Measurements from ENCODE around the gene MSANTD4. TPM values are rescaled to one million over a fixed set of nuclear protein-coding genes. Genes with fewer than 3 reads are reported as not detected.

MSANTD4 gene
- total and polyA plus RNA-seq, 2 experiments from 2014 or later: 9.8 to 22.6 TPM

- Histone ChIP-seq H3K27ac (no peak overlapping the region), H3K4me2 (ENCODE audit: unreplicated experiment) (no peak overlapping the region)
- 57 to 68% methylated on average over 4 of the region's 4 CpGs for WGBS, 2 experiments (ENCODE audit: low coverage in 1 of 2, low lambda C conversion rate in 2 of 2, missing lambda C conversion rate in 2 of 2)
Observed at GRCh38 chr11:106030609-106031008, 8.6 kb upstream of the MSANTD4 start.

DNA sequence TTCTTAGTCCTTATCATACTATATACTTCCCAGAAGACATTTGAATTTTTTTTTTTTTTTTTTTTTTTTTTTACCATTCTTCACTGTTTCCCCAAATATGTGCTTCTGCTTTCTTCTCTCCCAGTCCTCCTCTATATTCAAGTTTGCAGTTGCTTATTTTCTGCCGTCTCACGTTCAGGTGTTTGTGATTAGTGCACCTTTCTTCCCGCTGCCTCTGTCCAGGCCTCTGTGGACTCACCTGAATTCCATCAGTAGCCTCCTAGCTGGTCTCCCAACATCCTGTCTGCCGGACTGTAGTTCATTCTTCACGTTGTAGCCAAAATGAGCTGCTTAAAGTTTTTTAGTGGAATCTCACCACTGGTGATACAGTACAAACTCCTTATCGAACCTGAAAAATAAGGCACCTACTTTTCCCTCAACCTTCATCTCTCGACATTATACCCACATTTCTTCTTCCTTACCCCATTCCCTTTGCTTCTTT lies 795 bp upstream of the MSANTD4 start:
- Histone ChIP-seq H3K4me2 (ENCODE audit: unreplicated experiment) (peak overlapping the region; percentile 98), H2AFZ (peak overlapping the region; percentile 100), H3K36me3 (ENCODE audit: low read depth) (no peaks in the 10 kb centered on the region), H3F3A (ENCODE audit: insufficient read depth) (no peaks in the 10 kb centered on the region), H3K27me3 (replicated peaks; ENCODE audit: insufficient read depth) (no peaks in the 10 kb centered on the region), H3K4me1 (ENCODE audit: insufficient read depth) (peaks cover 9% of the 10 kb centered on the region), H4K20me1 (ENCODE audit: insufficient read depth) (no peaks in the 10 kb centered on the region), H3K9me3 (ENCODE audit: low read depth) (no peaks in the 10 kb centered on the region), H3K9me2 (ENCODE audit: insufficient read depth) (no peaks in the 10 kb centered on the region), H3K9ac (peak overlapping the region; percentile 68), H3K79me2 (ENCODE audit: insufficient read depth) (peaks cover 42% of the 10 kb centered on the region), H3K27ac (peak overlapping the region; percentile 42; the same call in 1 of the 2 replicates), H3K4me3 (peak overlapping the region; percentile 94)
- in situ Hi-C loops (cut with MboI): no loop called here
- 54 to 62% methylated on average over 7 of the region's 7 CpGs for WGBS, 2 experiments (ENCODE audit: low coverage in 1 of 2, low lambda C conversion rate in 2 of 2, missing lambda C conversion rate in 2 of 2)
- no peak for TF ChIP-seq EZH2 (IDR thresholded peaks at IDR 0.05; ENCODE audit: insufficient read depth, poor library complexity, severe bottlenecking)
- DNase-seq: no peak

More at GRCh38 chr11:106030609-106031008, 8.6 kb upstream of the MSANTD4 start:
- no peak for DNase-seq
- Histone ChIP-seq H3K9ac (no peak overlapping the region), H3K27me3 (replicated peaks; ENCODE audit: insufficient read depth) (no peaks in the 10 kb centered on the region), H3K9me2 (ENCODE audit: insufficient read depth) (no peaks in the 10 kb centered on the region), H3K4me3 (no peak overlapping the region), H3K9me3 (ENCODE audit: low read depth) (no peaks in the 10 kb centered on the region), H3F3A (ENCODE audit: insufficient read depth) (no peaks in the 10 kb centered on the region), H3K36me3 (ENCODE audit: low read depth) (no peaks in the 10 kb centered on the region), H3K79me2 (ENCODE audit: insufficient read depth) (no peaks in the 10 kb centered on the region), H2AFZ (no peak overlapping the region), H4K20me1 (ENCODE audit: insufficient read depth) (no peaks in the 10 kb centered on the region), H3K4me1 (ENCODE audit: insufficient read depth) (no peaks in the 10 kb centered on the region)
- TF ChIP-seq EZH2phosphoT487 (IDR thresholded peaks at IDR 0.05; ENCODE audit: insufficient read depth, low read depth) (no peak), EZH2 (IDR thresholded peaks at IDR 0.05; ENCODE audit: insufficient read depth, poor library complexity, severe bottlenecking) (no peak)
- in situ Hi-C loops (cut with MboI): no loop called here

GRCh38 chr11:106021181-106021966 lies 666 bp downstream of the MSANTD4 start:
- peak overlapping the region; percentile 82 for H3K4me2 ChIP-seq (ENCODE audit: unreplicated experiment)
- H3K4me1 ChIP-seq (ENCODE audit: insufficient read depth): peaks cover 9% of the 10 kb centered on the region
- peak overlapping the region; percentile 98 for H2AFZ ChIP-seq
- peak; percentile 70 for DNase-seq
- no peaks in the 10 kb centered on the region for H3K9me3 ChIP-seq (ENCODE audit: low read depth)
- 12 to 13% methylated on average over 18 of the region's 18 CpGs for WGBS, 2 experiments (ENCODE audit: low coverage in 1 of 2, low lambda C conversion rate in 2 of 2, missing lambda C conversion rate in 2 of 2)
- TF ChIP-seq EZH2 (IDR thresholded peaks at IDR 0.05; ENCODE audit: insufficient read depth, poor library complexity, severe bottlenecking) (no peak), EZH2phosphoT487 (IDR thresholded peaks at IDR 0.05; ENCODE audit: insufficient read depth, low read depth) (no peak)
- H3K27ac ChIP-seq: peak overlapping the region; percentile 54
- H3K27me3 ChIP-seq (replicated peaks; ENCODE audit: insufficient read depth): no peaks in the 10 kb centered on the region
- H3K9me2 ChIP-seq (ENCODE audit: insufficient read depth): no peaks in the 10 kb centered on the region
- in situ Hi-C loops (cut with MboI): no loop called here
- peak overlapping the region; percentile 88 for H3K9ac ChIP-seq
- H3K4me3 ChIP-seq: peak overlapping the region; percentile 94
- H3K36me3 ChIP-seq (ENCODE audit: low read depth): no peaks in the 10 kb centered on the region
- no peaks in the 10 kb centered on the region for H3F3A ChIP-seq (ENCODE audit: insufficient read depth)
- no peaks in the 10 kb centered on the region for H4K20me1 ChIP-seq (ENCODE audit: insufficient read depth)
- peaks cover 56% of the 10 kb centered on the region for H3K79me2 ChIP-seq (ENCODE audit: insufficient read depth)

DNA sequence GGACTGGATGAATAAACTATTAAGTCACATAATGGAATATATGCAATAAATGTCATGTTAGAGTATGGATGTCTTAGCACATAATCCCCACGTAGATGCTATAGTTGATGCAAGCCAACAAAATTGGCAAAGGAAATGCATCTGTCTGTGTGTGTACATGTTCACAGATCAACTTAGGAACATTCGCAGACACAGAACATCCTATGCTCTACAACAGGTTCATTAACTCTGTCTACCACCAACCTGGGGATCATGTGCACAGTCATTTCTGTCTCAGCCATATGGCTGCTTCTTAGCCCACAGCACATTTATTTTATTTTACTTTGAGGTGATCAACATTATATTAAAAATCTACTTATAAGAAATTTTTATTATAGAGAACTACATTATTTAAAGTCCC lies 4.9 kb downstream of the MSANTD4 start:
- no peaks in the 10 kb centered on the region for H3K27me3 ChIP-seq (replicated peaks; ENCODE audit: insufficient read depth)

More for the DNA sequence above, 4.9 kb downstream of the MSANTD4 start:
- no peaks in the 10 kb centered on the region for H4K20me1 ChIP-seq (ENCODE audit: insufficient read depth)
- H3K4me2 ChIP-seq (ENCODE audit: unreplicated experiment): no peak overlapping the region
- H3K9ac ChIP-seq: no peak overlapping the region
- TF ChIP-seq EZH2phosphoT487 (IDR thresholded peaks at IDR 0.05; ENCODE audit: insufficient read depth, low read depth) (no peak), EZH2 (IDR thresholded peaks at IDR 0.05; ENCODE audit: insufficient read depth, poor library complexity, severe bottlenecking) (no peak)
- peaks cover 14% of the 10 kb centered on the region for H3K4me1 ChIP-seq (ENCODE audit: insufficient read depth)
- H3K4me3 ChIP-seq: no peak overlapping the region
- in situ Hi-C loops (cut with MboI): no loop called here
- H3F3A ChIP-seq (ENCODE audit: insufficient read depth): no peaks in the 10 kb centered on the region
- no peaks in the 10 kb centered on the region for H3K9me2 ChIP-seq (ENCODE audit: insufficient read depth)
- no peak overlapping the region for H2AFZ ChIP-seq
- H3K36me3 ChIP-seq (ENCODE audit: low read depth): no peaks in the 10 kb centered on the region
- H3K27ac ChIP-seq: no peak overlapping the region
- peaks cover 99% of the 10 kb centered on the region for H3K79me2 ChIP-seq (ENCODE audit: insufficient read depth)
- DNase-seq: no peak
- 98% methylated on average over 2 of the region's 2 CpGs for WGBS, 2 experiments (ENCODE audit: low coverage in 1 of 2, low lambda C conversion rate in 2 of 2, missing lambda C conversion rate in 2 of 2)
- H3K9me3 ChIP-seq (ENCODE audit: low read depth): no peaks in the 10 kb centered on the region

All from GM23248 (cell line).